Measurements from ENCODE around the gene P2RX1. TPM values are rescaled to one million over a fixed set of nuclear protein-coding genes. Genes with fewer than 3 reads are reported as not detected.
A peak's percentile ranks its signal among the peaks of the same experiment; 100 is the strongest.

P2RX1 gene
- polyA plus RNA-seq, 3 donors, result 0.89 to 1.4 (median 1.0) TPM

DNA sequence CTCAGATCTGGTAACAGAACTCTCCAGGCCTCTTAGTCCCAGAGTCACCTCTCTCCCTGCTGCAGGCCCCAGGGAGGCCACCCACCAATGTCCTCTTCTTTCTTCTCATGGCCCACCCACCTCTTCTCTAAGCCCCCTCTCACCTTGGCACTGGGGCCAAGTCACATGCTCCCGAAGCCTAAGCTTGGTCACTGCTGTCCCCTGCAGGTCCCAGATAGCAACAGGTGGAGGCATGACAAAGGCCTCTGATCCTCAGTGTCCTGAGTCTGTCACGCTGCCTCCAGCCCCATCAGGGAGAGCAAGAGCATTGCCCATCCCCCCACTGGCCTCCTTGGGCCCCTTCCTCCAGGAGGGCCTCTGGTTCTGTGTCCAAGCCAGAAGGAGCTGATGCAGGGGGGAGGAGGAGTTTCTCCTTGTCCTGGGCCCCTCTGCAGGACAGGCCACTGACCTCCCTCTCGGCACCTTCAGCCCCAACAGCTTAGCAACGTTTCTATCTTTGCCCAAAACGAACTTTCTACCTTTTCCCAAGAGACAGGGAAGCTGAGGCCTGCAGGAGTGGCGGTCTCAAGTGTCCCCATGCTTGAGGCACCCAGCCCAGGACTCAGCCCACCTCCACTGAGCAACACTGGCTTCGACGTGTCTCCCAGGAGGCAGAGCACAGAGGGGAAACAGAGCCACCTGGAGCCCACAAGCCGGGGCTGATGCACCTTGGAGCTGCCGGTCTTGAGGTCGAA, 8.6 kb downstream of the P2RX1 start:
- no peak for DNase-seq

DNA sequence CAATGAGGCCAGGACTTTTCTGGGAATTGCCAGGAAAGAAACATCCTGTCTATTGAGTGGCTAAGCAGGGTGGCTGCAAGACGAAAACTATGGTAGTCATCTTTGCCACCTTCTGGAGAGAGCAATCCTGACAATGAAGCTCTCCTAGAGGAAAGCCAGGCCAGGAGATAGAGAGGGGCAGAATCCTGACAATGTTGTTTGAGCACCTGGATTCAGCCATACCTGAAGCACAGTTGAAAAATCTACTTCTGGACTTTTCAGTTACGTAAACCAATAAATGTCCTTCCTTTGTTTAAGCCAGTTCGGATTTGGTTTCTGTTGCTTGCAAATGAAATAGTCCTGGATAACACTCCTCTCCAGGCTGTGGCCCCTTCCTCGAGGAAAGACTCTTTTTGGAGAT, 9.4 kb downstream of the P2RX1 start:
- DNase-seq, result no peak

DNA sequence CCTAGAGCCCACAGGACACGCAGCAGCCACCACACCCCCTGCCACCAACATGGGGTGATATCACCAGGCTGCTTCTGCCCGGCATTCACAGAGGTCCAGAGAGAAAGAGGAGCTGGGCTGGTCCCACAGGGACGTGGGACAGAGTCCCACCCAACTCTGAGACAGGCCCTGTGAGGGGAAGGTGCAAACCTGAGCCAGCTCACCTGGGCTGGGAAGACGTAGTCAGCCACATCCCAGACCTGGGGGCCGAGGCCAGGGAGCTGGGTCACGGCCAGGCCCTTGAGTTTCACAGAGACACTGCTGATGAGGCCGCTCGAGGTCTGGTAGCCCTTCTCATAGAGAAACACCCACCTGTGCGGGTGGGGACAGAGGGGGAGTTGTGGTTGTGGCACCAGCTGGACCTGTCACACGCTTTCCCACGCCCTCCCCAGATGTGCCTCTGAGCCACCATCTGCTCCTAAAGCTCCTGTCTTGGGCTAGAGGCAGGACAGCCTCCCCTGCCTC, 11.2 kb downstream of the P2RX1 start:
- no peak for DNase-seq

DNA sequence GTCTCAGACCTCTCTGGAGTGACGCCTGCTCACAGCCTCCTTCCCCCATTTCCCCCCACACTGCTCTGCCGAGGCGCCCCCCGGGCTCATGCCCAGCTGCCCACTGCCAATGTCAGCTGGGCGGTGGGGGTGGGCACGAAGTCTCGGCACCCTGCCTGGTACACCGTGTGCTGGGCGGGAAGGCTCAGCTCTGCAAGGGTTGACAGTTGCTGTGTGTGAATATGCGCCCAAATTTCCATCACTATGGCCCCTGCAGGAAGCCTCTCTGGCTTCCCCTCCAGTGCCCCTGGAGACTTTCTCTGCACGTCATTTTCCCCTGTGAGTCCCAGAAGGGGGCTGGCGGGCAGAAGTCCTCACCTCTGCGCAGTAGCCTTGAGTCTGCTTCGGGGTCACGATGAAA, 11.8 kb downstream of the P2RX1 start:
- no peak for DNase-seq

DNA sequence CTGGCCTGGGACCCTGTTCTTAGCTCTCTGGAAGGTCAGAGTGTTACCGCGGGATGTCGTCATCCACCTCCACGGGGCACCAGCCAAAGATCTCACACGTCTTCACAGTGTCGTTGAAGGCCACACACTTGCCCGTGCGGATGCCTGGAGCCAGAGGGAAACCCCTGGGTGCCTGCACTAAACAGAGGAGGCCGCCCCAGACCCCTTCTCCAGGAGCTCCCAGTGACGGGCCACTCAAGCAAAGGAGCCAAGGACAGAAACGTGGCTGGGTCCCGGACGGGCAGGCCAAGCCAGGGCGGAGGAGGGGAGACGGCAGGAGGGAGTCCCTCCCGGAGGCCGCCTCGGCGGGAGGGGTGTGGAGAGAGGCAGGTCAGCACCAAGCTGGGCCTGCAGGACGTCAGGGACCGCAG, 12.4 kb downstream of the P2RX1 start:
- no peak for DNase-seq

DNA sequence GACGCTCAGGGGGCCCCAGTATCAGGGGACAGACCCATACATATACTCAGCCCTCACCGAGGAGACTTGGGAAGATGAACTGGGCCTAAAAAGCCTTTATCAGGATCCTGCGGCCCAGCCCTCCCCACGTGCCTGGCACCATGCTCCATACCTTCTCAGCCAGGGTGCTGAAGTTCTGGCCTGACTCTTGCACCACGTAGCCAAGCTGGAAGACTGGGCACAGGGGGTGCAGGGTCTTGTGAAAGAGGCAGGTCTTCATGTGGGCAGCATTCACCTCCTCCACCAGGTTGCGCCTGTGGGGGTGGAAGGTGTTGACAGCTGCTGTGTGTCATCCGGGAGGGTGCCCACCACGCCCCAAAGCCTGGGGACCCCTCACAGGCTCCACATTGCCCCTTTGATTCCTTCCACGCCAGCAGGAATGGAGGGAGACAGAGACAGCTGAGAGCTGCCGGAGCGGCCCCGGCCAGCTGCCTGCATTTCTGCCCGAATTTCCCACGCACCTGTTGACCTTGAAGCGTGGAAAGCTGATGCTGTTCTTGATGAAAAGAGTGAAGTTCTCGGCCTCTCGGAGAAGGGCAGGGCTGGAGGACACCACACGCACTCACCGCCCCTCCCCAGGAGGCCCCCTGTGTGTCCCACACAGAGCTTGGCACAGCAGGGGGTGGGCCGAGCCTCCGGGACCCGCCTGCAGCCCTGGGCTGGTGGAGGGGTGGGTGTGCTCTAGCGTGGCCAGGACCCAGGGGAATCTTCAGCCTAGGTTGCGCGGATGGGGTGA, 13.0 kb downstream of the P2RX1 start:
- DNase-seq, result no peak

DNA sequence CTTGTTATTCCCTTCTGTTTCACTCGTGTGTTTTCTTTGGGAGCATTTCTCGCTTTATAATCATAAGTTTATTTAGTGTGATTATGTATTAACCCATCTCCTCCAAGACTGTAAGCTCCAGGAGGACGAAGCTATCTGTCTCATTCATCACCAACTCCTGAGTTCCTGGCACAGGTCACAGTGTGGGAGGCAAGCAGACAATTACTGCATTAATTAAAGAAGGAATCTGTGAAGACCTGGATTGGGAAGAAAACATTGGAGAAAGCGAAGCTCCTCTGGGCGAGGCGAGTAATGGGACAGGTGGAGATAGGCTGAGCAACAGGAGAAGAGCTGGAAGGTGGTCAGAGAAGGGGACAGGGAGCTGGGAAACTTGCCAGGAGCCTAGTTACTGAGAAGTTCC, 15.6 kb downstream of the P2RX1 start:
- DNase-seq, result no peak

DNA sequence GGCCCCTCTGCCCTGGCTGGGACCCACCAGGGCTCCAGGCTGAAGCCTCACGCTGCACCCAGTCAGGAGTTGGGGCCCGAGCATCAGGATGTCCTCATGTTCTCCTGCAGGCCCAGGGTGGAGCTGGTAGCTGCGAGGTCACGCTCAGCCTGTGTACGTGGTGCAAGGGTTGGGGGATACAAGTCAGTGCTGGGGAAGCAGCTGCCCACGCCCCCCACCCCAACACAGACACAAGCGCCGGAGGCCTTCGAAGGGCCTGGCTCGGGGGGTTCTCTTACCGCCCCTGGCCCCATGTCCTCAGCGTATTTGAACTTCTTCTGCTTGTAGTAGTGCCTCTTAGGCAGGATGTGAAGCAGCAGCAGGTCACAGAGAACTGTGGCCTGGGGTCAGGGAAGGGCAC, 18.5 kb downstream of the P2RX1 start:
- DNase-seq, result no peak

DNA sequence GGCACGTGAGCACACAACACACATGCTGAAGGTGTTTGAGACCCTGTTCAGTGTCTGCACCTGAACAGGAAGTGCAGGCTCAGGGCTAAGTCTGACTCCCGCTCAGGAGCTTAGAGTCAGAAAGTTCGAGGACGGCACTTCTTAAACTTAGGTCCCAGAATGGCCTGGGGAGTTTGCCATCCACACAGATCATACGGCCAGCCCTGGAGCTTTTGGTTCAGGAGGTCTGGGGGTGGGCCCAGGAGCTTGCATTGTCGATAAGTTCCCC, 19.4 kb downstream of the P2RX1 start:
- DNase-seq, result no peak

DNA sequence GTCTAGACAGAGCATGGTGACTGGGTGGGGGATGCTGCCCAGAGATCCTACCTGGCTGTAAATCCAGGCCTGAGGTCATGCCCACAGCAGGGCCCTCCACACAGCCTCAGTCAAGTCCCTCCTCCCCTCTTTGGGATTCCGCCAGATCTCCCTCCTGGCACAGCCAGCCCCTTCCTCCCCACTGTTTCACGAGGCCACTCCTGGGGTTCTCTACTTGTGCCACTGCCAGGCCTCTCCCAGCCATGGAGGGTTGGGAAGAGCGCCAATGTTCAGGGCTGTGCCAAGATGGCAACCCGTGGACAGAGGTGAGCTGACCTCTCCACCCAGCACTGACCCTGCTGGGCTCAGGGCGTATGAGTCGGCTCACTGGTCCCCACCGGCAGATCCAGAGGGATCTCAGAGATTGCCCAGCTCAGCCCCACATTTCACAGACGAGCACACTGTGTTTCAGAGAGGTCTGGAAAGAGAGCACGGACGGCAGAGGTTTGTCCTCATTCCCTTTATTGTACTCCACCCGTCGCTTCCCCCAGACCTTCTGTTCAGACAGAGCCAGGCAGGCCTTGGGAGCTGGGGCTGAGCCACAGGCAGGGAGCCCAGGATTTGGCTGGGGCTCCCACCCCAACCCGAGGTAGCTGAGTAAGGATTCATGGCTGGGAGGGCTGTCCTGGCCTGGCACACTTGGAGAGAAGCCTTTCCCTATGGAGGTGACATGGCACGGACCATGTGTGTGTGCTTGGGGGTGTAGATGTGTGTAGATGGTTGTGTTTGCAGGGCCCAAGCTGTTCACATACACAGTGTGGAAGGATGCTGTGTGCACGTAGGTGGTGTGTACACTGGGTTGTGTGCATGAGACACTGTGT, 19.9 kb downstream of the P2RX1 start:
- no peak for DNase-seq

DNA sequence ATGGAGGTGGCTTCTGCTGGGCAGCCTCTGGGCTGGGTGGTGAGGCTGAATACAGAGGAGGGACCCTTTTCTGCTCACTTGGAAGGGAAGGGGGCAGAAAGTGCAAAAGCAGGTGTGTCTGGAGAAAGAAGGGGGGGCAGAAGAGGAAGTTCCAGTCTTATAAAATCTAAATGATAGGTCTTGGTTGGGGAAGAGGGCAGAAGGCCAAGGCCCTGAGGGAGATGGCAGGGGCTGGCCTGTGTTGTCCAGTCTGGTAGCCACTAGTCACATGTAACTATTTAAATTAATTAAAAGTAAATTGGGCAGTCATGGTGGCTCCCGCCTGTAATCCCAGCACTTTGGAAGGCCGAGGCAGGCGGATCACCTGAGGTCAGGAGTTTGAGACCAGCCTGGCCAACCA, 20.9 kb downstream of the P2RX1 start:
- no peak for DNase-seq

DNA sequence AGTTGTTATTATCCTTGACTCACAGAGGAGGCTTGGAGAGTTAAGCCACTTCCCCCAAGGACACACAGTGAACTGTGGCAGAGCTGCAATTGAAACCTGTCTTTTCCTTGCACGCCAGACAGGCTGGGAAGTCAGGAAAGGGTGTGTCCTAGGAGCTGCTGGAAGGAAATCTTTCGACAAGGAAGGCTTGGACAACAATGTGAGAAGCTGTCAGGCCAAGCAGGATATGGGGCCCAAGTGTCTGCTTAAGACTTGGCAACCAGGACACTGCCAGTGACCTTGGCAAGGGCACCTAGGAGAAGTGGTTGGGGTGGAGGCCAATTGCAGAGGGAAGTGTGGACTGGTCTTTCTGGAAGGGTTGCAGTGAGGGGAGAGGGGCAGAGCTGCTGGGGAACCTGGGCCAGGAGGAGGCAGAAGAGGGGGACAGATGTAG, 21.3 kb downstream of the P2RX1 start:
- DNase-seq, result no peak

DNA sequence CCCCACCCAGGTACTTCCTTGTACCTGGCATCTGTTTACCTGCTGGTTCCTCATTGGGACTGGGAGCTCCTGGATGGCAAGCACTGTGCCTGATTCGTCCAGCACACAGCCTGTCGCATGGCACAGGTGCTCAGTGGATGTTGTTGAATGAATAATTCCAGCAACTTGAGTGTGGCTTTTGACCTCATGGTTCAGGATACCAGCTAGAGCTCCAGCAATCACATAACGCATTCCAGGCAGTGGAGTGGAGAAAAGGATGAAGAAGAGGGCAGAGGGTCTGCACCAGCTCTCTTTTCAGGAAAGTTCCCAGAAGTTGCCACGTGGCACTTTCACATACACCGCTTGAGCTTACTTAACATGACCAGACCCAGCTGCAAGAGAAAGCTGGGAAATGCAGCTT, 22.1 kb downstream of the P2RX1 start:
- no peak for DNase-seq

DNA sequence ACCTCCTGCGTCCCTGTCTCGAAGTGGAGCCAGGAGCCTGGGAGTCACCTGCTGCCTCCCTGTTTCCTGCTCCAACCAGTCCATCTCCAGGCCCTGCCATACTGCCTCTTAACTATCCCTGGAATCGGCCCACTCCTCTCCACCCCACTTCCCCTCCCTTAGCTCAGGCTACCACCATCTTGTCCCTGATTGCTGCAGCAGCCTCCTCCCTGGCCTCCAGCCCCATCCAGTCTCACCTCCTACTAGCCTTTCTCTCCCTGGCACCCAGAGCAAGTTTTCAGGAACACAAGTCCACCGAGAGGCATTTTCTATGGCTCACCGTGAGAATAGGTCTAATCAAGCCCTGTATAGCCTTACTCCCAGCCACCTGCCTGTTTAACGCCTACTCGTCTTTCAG, 22.5 kb downstream of the P2RX1 start:
- DNase-seq, result no peak

DNA sequence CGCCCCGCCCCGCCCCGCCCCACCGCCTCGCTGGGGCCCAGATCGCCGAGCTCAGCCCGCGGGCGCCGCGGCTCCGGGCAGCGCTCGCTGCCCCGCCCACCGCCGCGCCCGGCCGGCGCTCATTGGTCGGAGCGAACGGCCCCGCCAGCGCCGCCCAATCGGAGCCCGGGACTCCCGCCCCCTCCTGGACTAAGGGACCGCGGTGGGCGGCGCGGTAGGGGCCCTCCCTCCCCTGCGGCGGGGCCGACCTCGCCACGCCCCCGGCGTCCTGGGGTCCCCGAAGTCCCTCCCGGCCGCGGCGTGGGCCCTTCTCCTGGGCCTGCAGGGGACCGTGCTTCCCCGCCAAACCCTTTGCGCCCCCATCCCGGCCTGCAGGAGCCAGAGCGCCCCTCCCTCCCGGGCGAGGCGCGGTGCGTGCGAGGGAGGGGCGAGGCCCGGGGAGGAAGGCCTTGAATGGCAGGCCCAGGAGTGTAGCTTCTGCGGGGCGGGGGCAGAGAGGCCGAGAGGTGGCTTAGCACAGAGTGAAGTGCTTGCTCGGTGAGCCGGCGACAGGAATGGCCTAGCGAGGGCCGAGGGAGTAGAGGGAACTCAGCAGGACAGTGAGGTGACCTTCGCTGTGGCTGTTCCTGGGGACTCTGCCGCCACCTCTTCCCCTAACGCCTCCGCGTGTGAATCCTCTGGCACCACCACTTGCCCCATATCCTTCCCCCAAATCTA, 23.1 kb downstream of the P2RX1 start, which contains the start of gene CAMKK1:
Gene CAMKK1 (minus strand): TSS at position 51 of the 717 bp plus-strand sequence. CDS start 7,366 bp downstream, outside the sequence.
- DNase-seq, result peak; percentile 86

DNA sequence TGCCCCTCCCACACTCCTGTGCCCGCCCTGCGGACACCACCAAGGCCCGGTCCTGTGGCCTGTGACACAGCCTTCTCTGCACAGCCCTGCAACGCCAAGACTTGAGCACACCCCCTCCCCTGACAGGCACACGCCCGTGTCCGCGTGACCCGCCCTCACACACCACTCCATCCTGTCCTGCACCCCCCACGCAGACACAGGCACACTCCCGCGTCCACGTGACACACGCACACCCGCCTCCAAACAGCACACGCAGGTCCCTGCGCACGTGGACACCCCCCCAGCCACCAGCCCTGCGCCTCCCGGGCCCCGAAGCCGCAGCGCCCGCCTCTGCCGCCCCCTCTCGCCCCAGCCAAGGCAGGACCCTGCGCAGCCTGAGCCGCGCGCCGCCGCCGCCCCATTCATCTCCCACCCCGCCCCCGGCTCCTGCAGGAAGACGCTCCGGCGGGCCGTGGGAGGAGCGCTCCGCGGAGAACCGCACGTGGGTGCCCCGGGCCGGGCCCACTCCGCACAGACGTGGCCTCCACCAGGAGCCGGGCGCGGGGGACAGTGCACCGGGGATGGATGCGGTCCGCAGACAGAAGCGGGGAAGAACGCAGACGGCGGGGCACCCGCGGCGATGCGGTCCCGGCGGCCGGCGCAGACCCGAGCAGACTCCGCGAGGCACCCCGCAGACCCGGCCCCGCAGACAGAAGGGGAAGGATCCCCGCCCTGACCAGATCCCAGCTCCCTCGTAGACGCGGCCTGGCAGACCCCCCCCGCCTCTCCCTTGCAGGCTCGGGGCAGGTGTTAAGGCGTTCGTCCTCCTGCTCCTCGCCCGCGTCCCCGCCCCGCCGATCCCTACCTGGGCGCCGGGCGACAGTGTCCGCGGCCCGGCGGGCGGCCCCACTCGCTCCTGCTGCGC, 23.9 kb downstream of the P2RX1 start:
- no peak for DNase-seq

DNA sequence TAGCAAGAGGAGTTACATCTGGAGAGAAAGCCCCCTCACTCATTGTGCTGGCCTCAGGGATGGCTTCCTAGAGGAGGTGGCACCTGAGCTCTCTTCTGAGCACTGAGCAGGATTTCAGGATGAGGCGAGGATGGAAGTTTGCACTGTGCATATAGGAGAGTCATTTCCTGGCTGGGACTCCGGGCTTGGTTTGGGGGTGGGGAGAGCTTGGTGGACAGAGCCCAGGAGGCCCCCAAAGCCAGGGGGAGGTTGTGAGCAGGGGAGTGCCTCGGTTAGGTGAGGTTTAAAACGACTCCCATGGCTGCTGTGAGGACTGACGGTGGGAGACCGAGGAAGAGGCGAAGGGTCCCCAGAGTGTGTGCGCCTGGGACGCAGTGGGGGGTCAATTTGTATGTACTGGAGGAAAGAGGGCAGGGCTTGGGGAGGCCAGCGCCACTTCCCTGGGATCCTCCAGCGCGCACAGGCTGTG, 24.6 kb downstream of the P2RX1 start:
- DNase-seq, result no peak

DNA sequence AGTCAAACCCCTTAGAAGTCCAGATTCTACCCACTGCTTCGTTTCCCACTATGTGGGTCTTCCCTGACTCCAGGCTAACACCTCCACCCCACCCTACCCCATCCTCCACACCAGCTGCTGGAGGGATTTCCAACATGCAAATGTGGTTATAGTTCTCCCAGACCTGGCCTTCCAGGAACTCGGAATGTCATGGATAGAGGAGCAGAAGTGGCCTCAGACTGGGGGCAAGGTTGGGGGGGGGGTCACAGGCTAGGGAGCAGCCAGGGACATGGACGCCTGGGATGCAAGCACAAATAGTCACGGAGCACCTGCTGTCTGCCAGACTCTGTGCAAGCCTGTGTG, 25.4 kb downstream of the P2RX1 start:
- DNase-seq, result no peak

DNA sequence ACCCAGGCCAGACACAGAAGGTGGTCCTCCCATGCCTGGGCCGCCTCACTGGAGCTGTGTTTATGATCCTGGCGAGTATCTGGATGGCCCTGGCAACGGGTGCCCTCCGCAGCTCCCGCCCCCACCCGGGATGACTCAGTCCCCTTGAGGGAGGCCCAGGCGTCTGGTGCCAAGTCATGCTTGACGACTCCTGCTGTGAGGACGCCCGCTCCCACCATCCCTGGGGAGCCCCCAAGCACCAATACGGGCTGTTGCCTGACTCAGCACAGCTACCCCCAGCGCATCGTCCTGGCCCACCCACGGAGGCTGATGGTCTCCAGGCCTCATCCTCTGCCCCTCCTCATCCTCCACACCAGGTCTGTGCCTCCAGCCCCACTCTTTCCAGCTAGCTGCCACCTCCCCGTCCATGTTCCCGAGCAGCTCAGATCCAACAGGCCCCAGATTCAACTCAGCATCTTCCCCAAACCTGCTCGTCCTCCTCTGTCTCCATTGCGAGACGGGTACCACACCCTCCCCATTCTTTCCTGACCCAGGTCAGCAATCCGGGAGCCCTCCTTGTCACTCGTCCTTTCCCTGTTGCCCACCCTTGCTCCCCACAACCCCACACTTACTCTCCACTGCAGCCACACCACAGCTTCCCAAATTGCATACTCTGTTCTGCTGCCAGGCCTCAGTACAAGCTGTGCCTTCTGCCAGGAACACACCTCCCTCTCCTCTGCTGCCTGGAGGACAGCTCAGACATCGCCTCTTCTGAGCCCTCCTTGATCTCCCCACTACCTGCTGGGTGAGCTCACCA, 26.0 kb downstream of the P2RX1 start:
- peak; percentile 50 for DNase-seq
